T-helper 2 cell treated with Interferon-gamma antibody and Interleukin-4, amounts not matched to agents 5 μg/mL and 100 μg/mL, for 36 hours (primary cell): ENCODE results near the gene NUPR1.

Source experiments
- DNase-seq: peaks from one replicate; pipeline ENCODE4 v3.0.0; 2021; ENCODE audit warnings: low spot score
- H3K27ac Mint-ChIP-seq: one replicate; pipeline ENCODE4 v1.8.0; 2021; ENCODE audit warnings: mild to moderate bottlenecking, mixed read lengths
- H3K27me3 Mint-ChIP-seq: one replicate; pipeline ENCODE4 v1.8.0; 2021; ENCODE audit warnings: low read depth, mixed read lengths
- H3K36me3 Mint-ChIP-seq: one replicate; pipeline ENCODE4 v1.8.0; 2021; ENCODE audit warnings: low read depth, mixed read lengths
- H3K4me1 Mint-ChIP-seq: one replicate; pipeline ENCODE4 v1.8.0; 2021; ENCODE audit warnings: low read depth, mixed read lengths
- H3K4me3 Mint-ChIP-seq: one replicate; pipeline ENCODE4 v1.8.0; 2022; ENCODE audit warnings: mild to moderate bottlenecking, moderate library complexity, mixed read lengths
- H3K9me3 Mint-ChIP-seq: one replicate; pipeline ENCODE4 v1.8.0; 2021; ENCODE audit warnings: mixed read lengths

NUPR1 gene

GRCh38 chr16:28538733-28539596 is at the start of gene NUPR1:
Gene NUPR1 (minus strand): TSS chr16:28538974. CDS start chr16:28538907, 67 bp downstream.
- no peaks in the 10 kb centered on the region for H3K27me3 Mint-ChIP-seq
- peaks cover 16% of the 10 kb centered on the region for H3K4me1 Mint-ChIP-seq
- H3K9me3 Mint-ChIP-seq = peaks cover 4% of the 10 kb centered on the region
- H3K36me3 Mint-ChIP-seq = no peaks in the 10 kb centered on the region
- no peak for DNase-seq
- H3K27ac Mint-ChIP-seq = no peak within 1 kb of the TSS
- H3K4me3 Mint-ChIP-seq = no peak within 1 kb of the TSS

- Mint-ChIP-seq H3K27ac (no peak overlapping the region), H3K4me3 (no peak overlapping the region), H3K36me3 (peaks cover 40% of the 10 kb centered on the region), H3K4me1 (no peaks in the 10 kb centered on the region), H3K9me3 (no peaks in the 10 kb centered on the region), H3K27me3 (no peaks in the 10 kb centered on the region)
- no peak for DNase-seq
Measured at GRCh38 chr16:28587386-28587785, 48.6 kb upstream of the NUPR1 start.

- DNase-seq = no peak
- Mint-ChIP-seq H3K27me3 (no peaks in the 10 kb centered on the region), H3K4me1 (no peaks in the 10 kb centered on the region), H3K36me3 (peaks cover 44% of the 10 kb centered on the region), H3K4me3 (no peak overlapping the region), H3K27ac (no peak overlapping the region), H3K9me3 (no peaks in the 10 kb centered on the region)
Measured at GRCh38 chr16:28586466-28586865, 47.7 kb upstream of the NUPR1 start.

GRCh38 chr16:28585674-28586073 is 46.9 kb upstream of the NUPR1 start:
- no peaks in the 10 kb centered on the region for H3K27me3 Mint-ChIP-seq
- no peak overlapping the region for H3K27ac Mint-ChIP-seq
- no peaks in the 10 kb centered on the region for H3K4me1 Mint-ChIP-seq
- H3K36me3 Mint-ChIP-seq = peaks cover 43% of the 10 kb centered on the region
- no peak for DNase-seq
- H3K4me3 Mint-ChIP-seq = no peak overlapping the region
- H3K9me3 Mint-ChIP-seq = no peaks in the 10 kb centered on the region

GRCh38 chr16:28580726-28581315 is 42.0 kb upstream of the NUPR1 start:
- Mint-ChIP-seq H3K27ac (no peak overlapping the region), H3K36me3 (peaks cover 33% of the 10 kb centered on the region), H3K4me1 (no peaks in the 10 kb centered on the region), H3K9me3 (no peaks in the 10 kb centered on the region), H3K27me3 (no peaks in the 10 kb centered on the region), H3K4me3 (no peak overlapping the region)
- no peak for DNase-seq

GRCh38 chr16:28575446-28576109 is 36.8 kb upstream of the NUPR1 start:
- H3K36me3 Mint-ChIP-seq = peaks cover 4% of the 10 kb centered on the region
- H3K27ac Mint-ChIP-seq = no peak overlapping the region
- H3K4me3 Mint-ChIP-seq = no peak overlapping the region
- no peaks in the 10 kb centered on the region for H3K9me3 Mint-ChIP-seq
- no peak for DNase-seq
- peaks cover 2% of the 10 kb centered on the region for H3K4me1 Mint-ChIP-seq
- H3K27me3 Mint-ChIP-seq = no peaks in the 10 kb centered on the region

GRCh38 chr16:28574925-28575324 is 36.2 kb upstream of the NUPR1 start:
- no peak for DNase-seq
- Mint-ChIP-seq H3K4me1 (peaks cover 2% of the 10 kb centered on the region), H3K27me3 (no peaks in the 10 kb centered on the region), H3K36me3 (peaks cover 4% of the 10 kb centered on the region), H3K9me3 (no peaks in the 10 kb centered on the region), H3K4me3 (no peak overlapping the region), H3K27ac (no peak overlapping the region)

- H3K9me3 Mint-ChIP-seq = no peaks in the 10 kb centered on the region
- H3K27me3 Mint-ChIP-seq = no peaks in the 10 kb centered on the region
- H3K27ac Mint-ChIP-seq = no peak overlapping the region
- no peak overlapping the region for H3K4me3 Mint-ChIP-seq
- peaks cover 3% of the 10 kb centered on the region for H3K36me3 Mint-ChIP-seq
- H3K4me1 Mint-ChIP-seq = peaks cover 2% of the 10 kb centered on the region
- DNase-seq = no peak
Measured at GRCh38 chr16:28573738-28574718, 35.3 kb upstream of the NUPR1 start.

GRCh38 chr16:28572696-28573510 is 34.1 kb upstream of the NUPR1 start:
- Mint-ChIP-seq H3K4me1 (peaks cover 2% of the 10 kb centered on the region), H3K27me3 (no peaks in the 10 kb centered on the region), H3K36me3 (peaks cover 3% of the 10 kb centered on the region), H3K4me3 (no peak overlapping the region), H3K9me3 (no peaks in the 10 kb centered on the region), H3K27ac (no peak overlapping the region)
- DNase-seq = no peak

- H3K27ac Mint-ChIP-seq = no peak overlapping the region
- DNase-seq = no peak
- peaks cover 18% of the 10 kb centered on the region for H3K9me3 Mint-ChIP-seq
- no peak overlapping the region for H3K4me3 Mint-ChIP-seq
- no peaks in the 10 kb centered on the region for H3K27me3 Mint-ChIP-seq
- H3K36me3 Mint-ChIP-seq = peaks cover 18% of the 10 kb centered on the region
- H3K4me1 Mint-ChIP-seq = peaks cover 2% of the 10 kb centered on the region
Measured at GRCh38 chr16:28569968-28570752, 31.4 kb upstream of the NUPR1 start.

GRCh38 chr16:28569021-28569420 is 30.2 kb upstream of the NUPR1 start:
- no peak overlapping the region for H3K4me3 Mint-ChIP-seq
- no peaks in the 10 kb centered on the region for H3K27me3 Mint-ChIP-seq
- peaks cover 2% of the 10 kb centered on the region for H3K4me1 Mint-ChIP-seq
- H3K27ac Mint-ChIP-seq = no peak overlapping the region
- peaks cover 18% of the 10 kb centered on the region for H3K9me3 Mint-ChIP-seq
- DNase-seq = no peak
- H3K36me3 Mint-ChIP-seq = peaks cover 23% of the 10 kb centered on the region

- Mint-ChIP-seq H3K9me3 (peaks cover 18% of the 10 kb centered on the region), H3K4me1 (peaks cover 7% of the 10 kb centered on the region), H3K27ac (no peak overlapping the region), H3K4me3 (no peak overlapping the region), H3K36me3 (peaks cover 23% of the 10 kb centered on the region), H3K27me3 (no peaks in the 10 kb centered on the region)
- no peak for DNase-seq
Measured at GRCh38 chr16:28567292-28567691, 28.5 kb upstream of the NUPR1 start.
